OCI-LY1 (cell line): ENCODE data around the gene CFAP77.

ENCODE experiments used
- H2AFZ ChIP-seq: fragments of 200-600 bp; sonication (generic), shearing (Covaris generic); 2 replicates; pipeline ENCODE4 v1.6.0; 2014; ENCODE audit warnings: antibody characterized with exemption, mild to moderate bottlenecking, low read length
- H3F3A ChIP-seq: fragments of 200-600 bp; sonication (generic), shearing (Covaris generic); 2 replicates; pipeline ENCODE4 v1.6.0; 2014; ENCODE audit warnings: mild to moderate bottlenecking, antibody characterized with exemption, low read length, moderate library complexity; ENCODE audit not compliant: insufficient read depth
- H3K27ac ChIP-seq: fragments of 200-600 bp; sonication (generic); 2 replicates; pipeline ENCODE4 v1.5.1; 2014; ENCODE audit warnings: low read length, mixed run types, mild to moderate bottlenecking, low read depth; ENCODE audit not compliant: poor library complexity, severe bottlenecking
- H3K27me3 ChIP-seq: fragments of 200-600 bp; sonication (generic); 2 replicates; pipeline ENCODE4 v1.6.0; 2014; ENCODE audit warnings: antibody characterized with exemption, mild to moderate bottlenecking, low read length, moderate library complexity; ENCODE audit not compliant: insufficient read depth
- H3K36me3 ChIP-seq: fragments of 200-600 bp; sonication (generic); 2 replicates; pipeline ENCODE4 v1.6.1; 2014; ENCODE audit warnings: mild to moderate bottlenecking, antibody characterized with exemption, low read length, moderate library complexity, mixed read lengths; ENCODE audit not compliant: insufficient read depth
- H3K4me1 ChIP-seq: fragments of 200-600 bp; sonication (generic); 2 replicates; pipeline ENCODE4 v1.5.1; 2014; ENCODE audit warnings: mild to moderate bottlenecking, low read length, moderate library complexity; ENCODE audit not compliant: insufficient read depth, severe bottlenecking
- H3K4me2 ChIP-seq: fragments of 200-600 bp; sonication (generic), shearing (Covaris generic); 2 replicates; pipeline ENCODE4 v1.6.1; 2014; ENCODE audit warnings: low read length
- H3K4me3 ChIP-seq: fragments of 200-600 bp; sonication (generic); 2 replicates; pipeline ENCODE4 v1.5.1; 2014; ENCODE audit warnings: low read length, low read depth, mild to moderate bottlenecking, mixed read lengths; ENCODE audit not compliant: poor library complexity, severe bottlenecking
- H3K79me2 ChIP-seq: fragments of 200-600 bp; shearing (Covaris generic); 2 replicates; pipeline ENCODE4 v1.6.1; 2016; ENCODE audit warnings: mixed run types, low read length, mixed read lengths; ENCODE audit not compliant: insufficient read depth
- H3K9ac ChIP-seq: fragments of 200-600 bp; sonication (generic), shearing (Covaris generic); 2 replicates; pipeline ENCODE4 v1.6.1; 2014; ENCODE audit warnings: mild to moderate bottlenecking, low read length, mixed read lengths
- H3K9me2 ChIP-seq: fragments of 200-600 bp; sonication (generic), shearing (Covaris generic); 2 replicates; pipeline ENCODE4 v1.6.1; 2014; ENCODE audit warnings: low read depth, mild to moderate bottlenecking, low read length, mixed read lengths
- H3K9me3 ChIP-seq: fragments of 200-600 bp; shearing (Covaris generic); 2 replicates; pipeline ENCODE4 v1.6.1; 2014; ENCODE audit warnings: low read length, mixed read lengths
- H4K20me1 ChIP-seq: fragments of 200-600 bp; sonication (generic), shearing (Covaris generic); 2 replicates; pipeline ENCODE4 v1.6.0; 2016; ENCODE audit warnings: mild to moderate bottlenecking, low read length; ENCODE audit not compliant: insufficient read depth
- EZH2 ChIP-seq: fragments of 200-600 bp; sonication (generic), shearing (Covaris generic); IDR thresholded peaks from 2 replicates; pipeline ENCODE4 v1.8.0; 2017; ENCODE audit warnings: borderline replicate concordance, mixed run types, mild to moderate bottlenecking, antibody characterized with exemption, low read length, moderate library complexity, mixed read lengths
- TF ChIP-seq, protein P1 (sequence below): fragments of 200-600 bp; sonication (generic), shearing (Covaris generic); IDR thresholded peaks from 2 replicates; pipeline ENCODE4 v1.5.1; 2017; ENCODE audit warnings: mild to moderate bottlenecking, antibody characterized with exemption, low read length, moderate library complexity, mixed read lengths

CFAP77 gene

DNA sequence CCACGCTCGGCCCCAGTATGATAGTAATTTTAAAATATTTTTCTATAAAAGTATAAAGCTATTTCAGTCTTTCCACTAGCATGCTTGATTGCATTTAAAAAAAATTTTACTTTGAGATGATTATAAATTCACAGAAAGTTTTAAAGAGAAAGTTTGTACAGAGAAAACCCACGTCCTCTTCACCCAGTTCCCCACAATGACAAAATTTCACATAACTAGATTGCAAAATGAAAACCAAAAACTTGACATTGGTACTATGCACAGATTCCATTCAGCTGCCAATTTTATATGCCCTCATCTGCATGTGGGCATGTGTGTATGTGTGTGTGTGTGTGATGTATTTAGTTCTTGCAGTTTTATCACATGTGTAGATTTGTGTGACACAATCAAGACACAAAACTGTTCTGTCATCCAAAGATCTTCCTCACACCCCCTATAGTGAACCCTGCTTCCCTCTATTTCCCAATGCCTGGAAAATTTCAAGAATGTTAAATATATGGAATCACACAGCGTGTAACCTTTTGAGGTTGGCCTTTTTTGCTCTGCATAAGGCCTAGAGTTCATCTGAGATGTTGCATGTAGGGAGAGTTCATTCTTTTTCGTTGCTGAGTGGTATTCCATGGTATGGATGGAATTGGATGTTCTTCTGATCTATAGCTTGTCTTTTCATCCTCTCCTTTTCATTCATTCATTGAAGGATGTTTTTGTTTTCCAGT lies 115.5 kb downstream of the CFAP77 start:
- Histone ChIP-seq H3K9me2 (no peaks in the 10 kb centered on the region), H3K27ac (no peak overlapping the region), H3K27me3 (peaks cover 4% of the 10 kb centered on the region; the same call in 1 of the 2 replicates), H3K79me2 (no peaks in the 10 kb centered on the region), H3K4me2 (no peak overlapping the region), H3F3A (no peaks in the 10 kb centered on the region), H4K20me1 (no peaks in the 10 kb centered on the region), H2AFZ (no peak overlapping the region), H3K4me3 (no peak overlapping the region), H3K4me1 (no peaks in the 10 kb centered on the region), H3K36me3 (no peaks in the 10 kb centered on the region), H3K9me3 (no peaks in the 10 kb centered on the region), H3K9ac (no peak overlapping the region)
- TF ChIP-seq, protein P1, sequence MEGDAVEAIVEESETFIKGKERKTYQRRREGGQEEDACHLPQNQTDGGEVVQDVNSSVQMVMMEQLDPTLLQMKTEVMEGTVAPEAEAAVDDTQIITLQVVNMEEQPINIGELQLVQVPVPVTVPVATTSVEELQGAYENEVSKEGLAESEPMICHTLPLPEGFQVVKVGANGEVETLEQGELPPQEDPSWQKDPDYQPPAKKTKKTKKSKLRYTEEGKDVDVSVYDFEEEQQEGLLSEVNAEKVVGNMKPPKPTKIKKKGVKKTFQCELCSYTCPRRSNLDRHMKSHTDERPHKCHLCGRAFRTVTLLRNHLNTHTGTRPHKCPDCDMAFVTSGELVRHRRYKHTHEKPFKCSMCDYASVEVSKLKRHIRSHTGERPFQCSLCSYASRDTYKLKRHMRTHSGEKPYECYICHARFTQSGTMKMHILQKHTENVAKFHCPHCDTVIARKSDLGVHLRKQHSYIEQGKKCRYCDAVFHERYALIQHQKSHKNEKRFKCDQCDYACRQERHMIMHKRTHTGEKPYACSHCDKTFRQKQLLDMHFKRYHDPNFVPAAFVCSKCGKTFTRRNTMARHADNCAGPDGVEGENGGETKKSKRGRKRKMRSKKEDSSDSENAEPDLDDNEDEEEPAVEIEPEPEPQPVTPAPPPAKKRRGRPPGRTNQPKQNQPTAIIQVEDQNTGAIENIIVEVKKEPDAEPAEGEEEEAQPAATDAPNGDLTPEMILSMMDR, result no peak
- TF ChIP-seq EZH2, result no peak

DNA sequence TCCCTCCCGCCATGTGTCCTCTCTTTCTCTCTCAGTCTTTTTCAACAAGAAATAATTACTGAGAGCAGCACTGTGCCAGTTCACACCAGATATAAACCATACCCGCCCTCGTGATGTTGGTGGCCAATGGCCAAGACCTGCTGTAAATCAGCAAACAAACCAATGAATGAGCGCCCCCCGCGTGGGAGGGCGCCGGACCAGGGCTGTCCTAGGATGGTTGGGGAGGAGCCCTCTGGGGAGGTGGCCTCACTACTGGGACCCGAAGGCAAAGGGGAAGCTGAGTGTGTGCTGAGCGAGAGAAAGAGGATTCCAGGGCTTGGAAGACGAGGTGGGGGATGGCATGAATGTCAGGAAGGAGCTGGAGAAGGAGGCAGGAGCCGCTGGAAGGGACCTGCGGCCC lies 121.2 kb downstream of the CFAP77 start:
- no peak overlapping the region for H3K4me3 ChIP-seq
- no peaks in the 10 kb centered on the region for H3F3A ChIP-seq
- no peak overlapping the region for H2AFZ ChIP-seq
- H3K36me3 ChIP-seq, result no peaks in the 10 kb centered on the region; the same call in 1 of the 2 replicates
- H3K79me2 ChIP-seq, result no peaks in the 10 kb centered on the region
- H3K4me2 ChIP-seq, result no peak overlapping the region
- TF ChIP-seq EZH2, result no peak
- TF ChIP-seq, protein P1, result no peak
- no peaks in the 10 kb centered on the region for H3K9me2 ChIP-seq
- no peak overlapping the region for H3K9ac ChIP-seq
- no peaks in the 10 kb centered on the region for H3K4me1 ChIP-seq
- peaks cover 4% of the 10 kb centered on the region; the same call in 1 of the 2 replicates for H3K9me3 ChIP-seq
- H3K27ac ChIP-seq, result no peak overlapping the region
- H3K27me3 ChIP-seq, result peaks cover 5% of the 10 kb centered on the region; the same call in 1 of the 2 replicates
- no peaks in the 10 kb centered on the region for H4K20me1 ChIP-seq

DNA sequence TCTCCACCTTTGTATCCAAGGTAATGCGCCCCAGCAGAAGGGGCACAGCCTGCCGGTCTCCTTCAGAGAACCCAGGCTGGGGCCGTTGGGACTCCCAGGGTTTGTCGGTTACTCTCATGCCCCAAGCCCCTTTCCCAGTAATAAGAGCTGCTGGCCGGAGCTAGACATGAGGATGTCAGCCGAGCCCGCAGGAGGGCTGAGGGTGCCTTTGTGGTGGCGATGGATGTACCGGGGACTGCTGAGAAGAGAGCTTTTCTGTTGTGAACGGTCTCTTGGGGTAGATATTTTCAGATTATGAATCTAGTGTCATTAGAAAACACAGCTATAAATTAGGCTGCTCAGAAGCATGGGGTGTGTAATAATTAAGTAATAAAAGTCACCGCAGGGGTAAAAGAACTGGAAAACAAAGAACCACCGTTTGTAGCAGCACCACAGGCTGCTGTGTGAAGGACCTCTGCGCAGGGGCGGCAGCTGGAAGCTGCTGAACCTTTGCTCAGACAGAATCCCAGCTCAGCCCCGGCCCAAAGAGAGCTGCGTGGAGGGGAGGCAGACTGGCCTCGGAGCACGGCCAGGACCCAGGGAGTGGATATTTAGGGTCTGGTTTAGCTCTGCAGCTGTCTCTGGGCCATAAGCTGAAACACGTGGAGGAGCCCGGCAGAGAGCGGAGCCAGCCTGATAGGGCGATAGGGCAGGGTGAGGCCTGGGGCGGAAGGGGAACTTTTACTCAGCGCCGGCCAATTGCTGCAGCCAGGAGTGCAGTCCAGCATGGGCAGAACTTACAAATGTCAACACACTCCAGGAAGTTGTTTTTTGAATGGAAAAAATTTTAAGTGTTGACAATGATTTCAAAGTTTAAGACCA lies 121.9 kb downstream of the CFAP77 start:
- no peak overlapping the region for H3K9ac ChIP-seq
- no peak overlapping the region for H3K4me2 ChIP-seq
- no peak overlapping the region for H3K4me3 ChIP-seq
- no peaks in the 10 kb centered on the region for H4K20me1 ChIP-seq
- no peaks in the 10 kb centered on the region; the same call in 1 of the 2 replicates for H3K36me3 ChIP-seq
- no peaks in the 10 kb centered on the region for H3F3A ChIP-seq
- H3K9me3 ChIP-seq, result peaks cover 4% of the 10 kb centered on the region; the same call in 1 of the 2 replicates
- TF ChIP-seq EZH2, result no peak
- TF ChIP-seq, protein P1, result no peak
- no peaks in the 10 kb centered on the region for H3K9me2 ChIP-seq
- no peaks in the 10 kb centered on the region for H3K4me1 ChIP-seq
- peaks cover 7% of the 10 kb centered on the region; the same call in 1 of the 2 replicates for H3K27me3 ChIP-seq
- H2AFZ ChIP-seq, result no peak overlapping the region
- H3K79me2 ChIP-seq, result no peaks in the 10 kb centered on the region
- H3K27ac ChIP-seq, result no peak overlapping the region
